Measurements from ENCODE around the gene DRP2. TPM values are rescaled to one million over a fixed set of nuclear protein-coding genes. Genes with fewer than 3 reads are reported as not detected.

The DRP2 gene
- polyA plus RNA-seq, 1 experiment, result 4.3 TPM

DNA sequence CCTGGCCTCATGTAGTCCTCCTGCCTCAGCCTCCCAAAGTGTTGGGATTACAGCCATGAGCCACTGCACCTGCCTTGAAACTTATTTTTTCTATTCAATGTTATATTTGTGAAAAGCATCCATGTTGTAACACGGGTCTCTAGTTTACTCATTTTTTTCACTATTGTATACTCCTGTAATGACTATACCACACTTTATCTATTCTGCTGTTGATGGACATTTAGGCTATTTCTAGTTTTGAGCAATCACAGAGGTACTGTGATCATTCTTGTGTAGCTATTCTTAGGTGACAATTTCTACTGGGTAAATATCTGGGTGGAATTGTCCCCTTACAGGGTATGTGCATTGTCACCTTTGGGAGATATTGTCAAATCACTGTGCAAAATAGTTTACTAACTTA is 3.6 kb downstream of the DRP2 start:
- no peak for DNase-seq (ENCODE audit: low read depth, low spot score)
- POLR2A ChIA-PET, result no interaction called here
- CTCF ChIA-PET, result no interaction called here
- Histone ChIP-seq H3K27ac (ENCODE audit: low read depth, low read length) (no peak overlapping the region), H3K4me3 (ENCODE audit: low read depth, low read length) (no peak overlapping the region), H3K27me3 (ENCODE audit: control insufficient read depth, insufficient read depth, low read length) (no peaks in the 10 kb centered on the region), H3K9me3 (ENCODE audit: control insufficient read depth, insufficient read depth, low read length) (no peaks in the 10 kb centered on the region)
- TF ChIP-seq, protein P1, sequence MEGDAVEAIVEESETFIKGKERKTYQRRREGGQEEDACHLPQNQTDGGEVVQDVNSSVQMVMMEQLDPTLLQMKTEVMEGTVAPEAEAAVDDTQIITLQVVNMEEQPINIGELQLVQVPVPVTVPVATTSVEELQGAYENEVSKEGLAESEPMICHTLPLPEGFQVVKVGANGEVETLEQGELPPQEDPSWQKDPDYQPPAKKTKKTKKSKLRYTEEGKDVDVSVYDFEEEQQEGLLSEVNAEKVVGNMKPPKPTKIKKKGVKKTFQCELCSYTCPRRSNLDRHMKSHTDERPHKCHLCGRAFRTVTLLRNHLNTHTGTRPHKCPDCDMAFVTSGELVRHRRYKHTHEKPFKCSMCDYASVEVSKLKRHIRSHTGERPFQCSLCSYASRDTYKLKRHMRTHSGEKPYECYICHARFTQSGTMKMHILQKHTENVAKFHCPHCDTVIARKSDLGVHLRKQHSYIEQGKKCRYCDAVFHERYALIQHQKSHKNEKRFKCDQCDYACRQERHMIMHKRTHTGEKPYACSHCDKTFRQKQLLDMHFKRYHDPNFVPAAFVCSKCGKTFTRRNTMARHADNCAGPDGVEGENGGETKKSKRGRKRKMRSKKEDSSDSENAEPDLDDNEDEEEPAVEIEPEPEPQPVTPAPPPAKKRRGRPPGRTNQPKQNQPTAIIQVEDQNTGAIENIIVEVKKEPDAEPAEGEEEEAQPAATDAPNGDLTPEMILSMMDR (IDR thresholded peaks at IDR 0.05; ENCODE audit: low read depth, low read length), result no peak

DNA sequence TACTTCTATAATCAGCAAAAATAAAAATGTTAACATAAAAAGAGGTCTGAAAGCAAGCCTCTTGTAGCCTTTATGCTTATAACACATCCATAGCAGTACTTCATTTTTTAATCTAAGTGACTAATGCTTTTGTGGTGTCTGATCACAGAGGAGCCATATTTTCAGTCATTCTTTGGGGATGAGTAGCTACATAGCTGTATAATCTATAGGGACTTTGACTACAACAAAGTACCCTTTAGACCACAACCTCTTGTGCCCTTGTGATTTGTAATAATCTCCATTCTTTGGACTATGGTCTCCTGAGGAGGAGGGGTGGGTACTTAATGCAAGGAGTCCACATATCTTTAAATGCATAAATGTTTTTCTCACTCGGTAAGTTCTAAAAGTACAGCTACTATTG is 9.6 kb downstream of the DRP2 start:
- TF ChIP-seq, protein P1 (IDR thresholded peaks at IDR 0.05; ENCODE audit: low read depth, low read length), result no peak
- CTCF ChIA-PET, result no interaction called here
- no peak overlapping the region for H3K27ac ChIP-seq (ENCODE audit: low read depth, low read length)

DNA sequence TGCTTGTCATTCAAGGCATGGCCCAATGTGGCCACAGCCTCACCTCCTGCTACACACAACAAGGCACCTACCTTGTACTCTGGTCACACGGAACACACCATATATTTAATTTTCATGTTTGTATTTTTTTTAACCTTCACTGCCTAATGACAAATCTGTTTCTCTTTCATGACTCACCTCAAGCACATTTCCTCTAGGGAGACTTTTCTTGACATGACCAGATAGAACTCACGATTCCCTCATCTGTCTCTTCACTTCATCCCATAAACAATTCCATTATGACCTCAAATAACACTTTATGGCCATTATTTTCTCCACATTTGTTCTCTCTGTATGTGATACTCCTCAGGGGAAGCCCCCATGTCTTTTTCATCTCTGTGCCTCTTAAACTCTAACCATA is 11.1 kb downstream of the DRP2 start:
- DNase-seq (ENCODE audit: low read depth, low spot score), result no peak
- POLR2A ChIA-PET, result no interaction called here
- H3K27ac ChIP-seq (ENCODE audit: low read depth, low read length), result no peak overlapping the region
- no peaks in the 10 kb centered on the region for H3K27me3 ChIP-seq (ENCODE audit: control insufficient read depth, insufficient read depth, low read length)
- TF ChIP-seq, protein P1 (IDR thresholded peaks at IDR 0.05; ENCODE audit: low read depth, low read length), result no peak
- no peak overlapping the region for H3K4me3 ChIP-seq (ENCODE audit: low read depth, low read length)
- CTCF ChIA-PET, result no interaction called here
- H3K9me3 ChIP-seq (ENCODE audit: control insufficient read depth, insufficient read depth, low read length), result no peaks in the 10 kb centered on the region

More for the DNA sequence above, 9.6 kb downstream of the DRP2 start:
- POLR2A ChIA-PET, result no interaction called here
- Histone ChIP-seq H3K9me3 (ENCODE audit: control insufficient read depth, insufficient read depth, low read length) (no peaks in the 10 kb centered on the region), H3K4me3 (ENCODE audit: low read depth, low read length) (no peak overlapping the region), H3K27me3 (ENCODE audit: control insufficient read depth, insufficient read depth, low read length) (no peaks in the 10 kb centered on the region)
- DNase-seq (ENCODE audit: low read depth, low spot score), result peak; percentile 20

DNA sequence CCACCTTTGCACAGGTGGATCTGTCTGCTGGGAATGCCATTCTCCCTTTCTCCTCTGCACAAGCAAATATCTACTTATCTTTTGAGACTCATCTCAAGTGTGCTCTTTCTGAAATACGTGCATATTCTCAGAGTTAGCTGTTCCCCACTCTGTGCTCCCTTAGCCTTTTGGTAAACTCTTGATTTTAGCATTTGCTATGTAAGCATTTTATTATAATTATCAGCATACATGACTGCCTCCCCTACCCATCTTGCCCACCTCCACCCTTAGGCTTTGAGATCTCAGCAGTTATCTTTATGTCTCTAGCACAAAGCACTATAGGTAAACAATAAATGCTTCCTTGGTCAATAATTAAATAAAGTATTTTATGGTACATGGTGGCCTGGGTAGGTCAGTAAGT is 11.5 kb downstream of the DRP2 start:
- DNase-seq (ENCODE audit: low read depth, low spot score), result no peak
- ChIA-PET POLR2A (no interaction called here), CTCF (no interaction called here)
- no peaks in the 10 kb centered on the region for H3K9me3 ChIP-seq (ENCODE audit: control insufficient read depth, insufficient read depth, low read length)
- no peaks in the 10 kb centered on the region for H3K27me3 ChIP-seq (ENCODE audit: control insufficient read depth, insufficient read depth, low read length)
- H3K27ac ChIP-seq (ENCODE audit: low read depth, low read length), result no peak overlapping the region
- no peak overlapping the region for H3K4me3 ChIP-seq (ENCODE audit: low read depth, low read length)
- TF ChIP-seq, protein P1 (IDR thresholded peaks at IDR 0.05; ENCODE audit: low read depth, low read length), result no peak

DNA sequence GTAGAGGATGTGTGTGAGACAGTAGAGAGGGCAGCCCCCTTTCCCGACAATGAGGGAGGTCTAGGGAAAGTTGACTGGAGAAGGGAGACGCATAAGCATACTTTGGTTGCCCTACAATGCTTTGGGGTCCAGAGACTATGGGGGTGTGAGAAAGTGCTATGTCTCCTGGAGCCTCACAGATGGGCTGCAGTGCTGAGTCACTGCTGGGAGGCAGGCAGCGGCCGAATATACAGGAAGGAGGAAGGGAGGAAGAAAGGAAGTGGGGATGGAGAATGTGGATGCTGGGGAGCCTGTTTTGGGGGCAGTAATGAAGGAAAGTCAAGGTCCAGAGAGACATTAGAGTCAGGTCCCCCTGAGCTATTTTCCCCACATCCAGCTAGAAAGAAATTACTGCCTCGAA is 12.7 kb downstream of the DRP2 start:
- TF ChIP-seq, protein P1 (IDR thresholded peaks at IDR 0.05; ENCODE audit: low read depth, low read length), result no peak
- no peak overlapping the region for H3K4me3 ChIP-seq (ENCODE audit: low read depth, low read length)

More for the DNA sequence above, 12.7 kb downstream of the DRP2 start:
- no peak for DNase-seq (ENCODE audit: low read depth, low spot score)
- H3K9me3 ChIP-seq (ENCODE audit: control insufficient read depth, insufficient read depth, low read length), result no peaks in the 10 kb centered on the region
- ChIA-PET CTCF (no interaction called here), POLR2A (no interaction called here)
- H3K27ac ChIP-seq (ENCODE audit: low read depth, low read length), result no peak overlapping the region
- H3K27me3 ChIP-seq (ENCODE audit: control insufficient read depth, insufficient read depth, low read length), result no peaks in the 10 kb centered on the region
